GM12878 (cell line): ENCODE data around the gene ARHGAP30. TPM values are rescaled to one million over a fixed set of nuclear protein-coding genes. Genes with fewer than 3 reads are reported as not detected.

Source experiments
- CBX5 ChIP-seq: sonication (generic); IDR thresholded peaks from 2 replicates; pipeline ENCODE4 v1.6.1; 2016; ENCODE audit warnings: low read depth, moderate library complexity, mild to moderate bottlenecking, inconsistent platforms
- CREB1 ChIP-seq: IDR thresholded peaks from 2 replicates; pipeline ENCODE4 v1.6.1; 2012; ENCODE audit warnings: low read depth, mild to moderate bottlenecking, inconsistent platforms
- CREM ChIP-seq: IDR thresholded peaks from 2 replicates; pipeline ENCODE4 v1.6.1; 2014; ENCODE audit warnings: antibody characterized with exemption, low read depth
- E2F4 ChIP-seq: IDR thresholded peaks from 2 replicates; pipeline ENCODE4 v1.6.1; 2012; ENCODE audit warnings: low read depth, low read length, improper control_type of control experiment
- EGR1 ChIP-seq, 2 experiments: IDR thresholded peaks; 1 replicate in 1 of 2; 2 replicates in 1 of 2; pipeline ENCODE4 v1.6.1; 2011 to 2012; ENCODE audit warnings: low read depth in 2 of 2, low read length in 2 of 2, borderline replicate concordance in 1 of 2, mild to moderate bottlenecking in 1 of 2, moderate library complexity in 1 of 2
- IKZF1 ChIP-seq: fragments of 450-650 bp; conservative IDR thresholded peaks from 2 replicates; pipeline ENCODE4 v1.6.1; 2017; ENCODE audit warnings: antibody characterized with exemption, mild to moderate bottlenecking
- MAX ChIP-seq: IDR thresholded peaks from 2 replicates; pipeline ENCODE4 v1.6.1; 2012; ENCODE audit warnings: low read depth, low read length, improper control_type of control experiment
- MTA3 ChIP-seq: IDR thresholded peaks from 2 replicates; pipeline ENCODE4 v1.6.1; 2012; ENCODE audit warnings: low read length, inconsistent platforms, borderline replicate concordance
- MYC ChIP-seq: IDR thresholded peaks from 2 replicates; pipeline ENCODE4 v1.6.1; 2011; ENCODE audit warnings: mild to moderate bottlenecking, low read length, moderate library complexity, inconsistent platforms; ENCODE audit not compliant: insufficient read depth, insufficient replicate concordance, insufficient read length, severe bottlenecking
- NBN ChIP-seq: fragments of 450-650 bp; IDR thresholded peaks from 2 replicates; pipeline ENCODE4 v1.6.1; 2016
- NFYB ChIP-seq: IDR thresholded peaks from 2 replicates; pipeline ENCODE4 v1.6.1; 2011; ENCODE audit warnings: low read depth, mild to moderate bottlenecking, low read length, improper control_type of control experiment, moderate library complexity; ENCODE audit not compliant: insufficient read depth
- PAX8 ChIP-seq: fragments of 450-650 bp; IDR thresholded peaks from 2 replicates; pipeline ENCODE4 v1.6.1; 2017; ENCODE audit warnings: mild to moderate bottlenecking, moderate library complexity
- POLR2AphosphoS5 ChIP-seq: IDR thresholded peaks from 2 replicates; pipeline ENCODE4 v1.6.1; 2011; ENCODE audit warnings: mild to moderate bottlenecking, low read length, inconsistent platforms
- POU2F2 ChIP-seq: IDR thresholded peaks from 3 replicates; pipeline ENCODE4 v1.6.1; 2011; ENCODE audit warnings: low read depth, mild to moderate bottlenecking, low read length, borderline replicate concordance
- RELB ChIP-seq: fragments of 450-650 bp; IDR thresholded peaks from 2 replicates; pipeline ENCODE4 v1.6.1; 2017; ENCODE audit warnings: low read depth, mild to moderate bottlenecking, moderate library complexity
- SIN3A ChIP-seq: IDR thresholded peaks from 2 replicates; pipeline ENCODE4 v1.6.1; 2012; ENCODE audit warnings: low read depth, low read length, improper control_type of control experiment
- SMAD1 ChIP-seq: fragments of 450-650 bp; IDR thresholded peaks from 2 replicates; pipeline ENCODE4 v1.6.1; 2018; ENCODE audit warnings: mild to moderate bottlenecking, low read depth; ENCODE audit not compliant: partially characterized antibody
- SP1 ChIP-seq: IDR thresholded peaks from one replicate; pipeline ENCODE4 v1.6.1; 2011; ENCODE audit warnings: low read depth, low read length
- TCF12 ChIP-seq: IDR thresholded peaks from 2 replicates; pipeline ENCODE4 v1.6.1; 2011; ENCODE audit warnings: low read depth, mild to moderate bottlenecking, low read length
- TCF3 ChIP-seq: IDR thresholded peaks from 2 replicates; pipeline ENCODE4 v1.6.1; 2012; ENCODE audit warnings: low read depth, mild to moderate bottlenecking, low read length, borderline replicate concordance; ENCODE audit not compliant: insufficient read depth
- ZNF207 ChIP-seq: fragments of 450-650 bp; IDR thresholded peaks from 2 replicates; pipeline ENCODE4 v1.6.1; 2014; ENCODE audit warnings: antibody characterized with exemption, mild to moderate bottlenecking, borderline replicate concordance
- ZNF622 ChIP-seq: fragments of 450-650 bp; IDR thresholded peaks from 2 replicates; pipeline ENCODE4 v1.6.1; 2017; ENCODE audit warnings: mild to moderate bottlenecking, inconsistent platforms
- polyA plus RNA-seq, 11 experiments: library from polyadenylated mRNA; depleted of rRNA in 4 of 11; unstranded in 6 of 11; stranded (reverse) in 5 of 11; fragments of >200 nt; fragmentation: Nextera tagmentation in 4 of 11; fragmentation: Illumina TruSeq in 1 of 11; extraction: Ambion mirVana in 4 of 11; extraction: Trizol in 1 of 11; gene quantifications; 1 replicate in 1 of 11; 2 replicates in 10 of 11; pipeline versions ENCODE4 v1.2.1 to v1.2.3, GENCODE V29; 2011 to 2016; ENCODE audit warnings: inconsistent platforms in 2 of 11, missing spikeins in 2 of 11, low read depth in 1 of 11
- total RNA-seq, 4 experiments: library from RNA; depleted of rRNA in 3 of 4; stranded (reverse); fragments of >200 nt in 3 of 4; fragmentation: Illumina TruSeq in 1 of 4; extraction: Trizol in 1 of 4; gene quantifications; 2 replicates each; pipeline versions ENCODE4 v1.2.1 to v1.2.3, GENCODE V29; 2013 to 2021
- TF ChIP-seq, protein P1 (sequence below): fragments of 450-650 bp; IDR thresholded peaks from 2 replicates; pipeline ENCODE4 v1.6.1; 2017; ENCODE audit warnings: mild to moderate bottlenecking, moderate library complexity
- TF ChIP-seq, protein P2 (sequence below): IDR thresholded peaks from 2 replicates; pipeline ENCODE4 v1.6.1; 2012; ENCODE audit warnings: low read length, inconsistent platforms

Gene ARHGAP30
- total and polyA plus RNA-seq, 10 of the 15 experiments (the other 5 are each of a cell fraction or from before 2014, with no cell fraction given), result 12.9 to 143 (median 76.3) TPM

GRCh38 chr1:161096015-161096414 is 26.3 kb upstream of the ARHGAP30 start (continued):
- TF ChIP-seq MAX, result no peak
- peak; percentile 78 for TF ChIP-seq NBN
- TF ChIP-seq EGR1 (IDR thresholded peaks at IDR 0.05; ENCODE audit: borderline replicate concordance in 1 of 2, low read depth in 2 of 2, low read length in 2 of 2), result no peak
- TF ChIP-seq ZNF622, result no peak
- no peak for TF ChIP-seq NFYB
- TF ChIP-seq PAX8, result no peak
- no peak for TF ChIP-seq SMAD1
- no peak for TF ChIP-seq CREB1
- TF ChIP-seq CBX5, result no peak
- no peak for TF ChIP-seq MYC
- TF ChIP-seq POLR2AphosphoS5, result no peak
- 0 out of 2 replicates have a peak, but pooled peaks have one; percentile 23 for TF ChIP-seq TCF3
- TF ChIP-seq SIN3A, result no peak
- TF ChIP-seq POU2F2, result peak; percentile 60; the same call in 1 of the 3 replicates
- no peak for TF ChIP-seq CREM
- TF ChIP-seq, protein P1, sequence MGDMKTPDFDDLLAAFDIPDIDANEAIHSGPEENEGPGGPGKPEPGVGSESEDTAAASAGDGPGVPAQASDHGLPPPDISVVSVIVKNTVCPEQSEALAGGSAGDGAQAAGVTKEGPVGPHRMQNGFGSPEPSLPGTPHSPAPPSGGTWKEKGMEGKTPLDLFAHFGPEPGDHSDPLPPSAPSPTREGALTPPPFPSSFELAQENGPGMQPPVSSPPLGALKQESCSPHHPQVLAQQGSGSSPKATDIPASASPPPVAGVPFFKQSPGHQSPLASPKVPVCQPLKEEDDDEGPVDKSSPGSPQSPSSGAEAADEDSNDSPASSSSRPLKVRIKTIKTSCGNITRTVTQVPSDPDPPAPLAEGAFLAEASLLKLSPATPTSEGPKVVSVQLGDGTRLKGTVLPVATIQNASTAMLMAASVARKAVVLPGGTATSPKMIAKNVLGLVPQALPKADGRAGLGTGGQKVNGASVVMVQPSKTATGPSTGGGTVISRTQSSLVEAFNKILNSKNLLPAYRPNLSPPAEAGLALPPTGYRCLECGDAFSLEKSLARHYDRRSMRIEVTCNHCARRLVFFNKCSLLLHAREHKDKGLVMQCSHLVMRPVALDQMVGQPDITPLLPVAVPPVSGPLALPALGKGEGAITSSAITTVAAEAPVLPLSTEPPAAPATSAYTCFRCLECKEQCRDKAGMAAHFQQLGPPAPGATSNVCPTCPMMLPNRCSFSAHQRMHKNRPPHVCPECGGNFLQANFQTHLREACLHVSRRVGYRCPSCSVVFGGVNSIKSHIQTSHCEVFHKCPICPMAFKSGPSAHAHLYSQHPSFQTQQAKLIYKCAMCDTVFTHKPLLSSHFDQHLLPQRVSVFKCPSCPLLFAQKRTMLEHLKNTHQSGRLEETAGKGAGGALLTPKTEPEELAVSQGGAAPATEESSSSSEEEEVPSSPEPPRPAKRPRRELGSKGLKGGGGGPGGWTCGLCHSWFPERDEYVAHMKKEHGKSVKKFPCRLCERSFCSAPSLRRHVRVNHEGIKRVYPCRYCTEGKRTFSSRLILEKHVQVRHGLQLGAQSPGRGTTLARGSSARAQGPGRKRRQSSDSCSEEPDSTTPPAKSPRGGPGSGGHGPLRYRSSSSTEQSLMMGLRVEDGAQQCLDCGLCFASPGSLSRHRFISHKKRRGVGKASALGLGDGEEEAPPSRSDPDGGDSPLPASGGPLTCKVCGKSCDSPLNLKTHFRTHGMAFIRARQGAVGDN, result no peak
- peak; percentile 46; the same call in 1 of the 2 replicates for TF ChIP-seq MTA3
- no peak for TF ChIP-seq E2F4
- TF ChIP-seq RELB, result peak; percentile 83; the same call in 1 of the 2 replicates
- TF ChIP-seq IKZF1, result peak; percentile 92
- no peak for TF ChIP-seq ZNF207
- peak; percentile 11 for TF ChIP-seq SP1
- peak; percentile 65; the same call in 1 of the 2 replicates for TF ChIP-seq TCF12
- TF ChIP-seq, protein P2, sequence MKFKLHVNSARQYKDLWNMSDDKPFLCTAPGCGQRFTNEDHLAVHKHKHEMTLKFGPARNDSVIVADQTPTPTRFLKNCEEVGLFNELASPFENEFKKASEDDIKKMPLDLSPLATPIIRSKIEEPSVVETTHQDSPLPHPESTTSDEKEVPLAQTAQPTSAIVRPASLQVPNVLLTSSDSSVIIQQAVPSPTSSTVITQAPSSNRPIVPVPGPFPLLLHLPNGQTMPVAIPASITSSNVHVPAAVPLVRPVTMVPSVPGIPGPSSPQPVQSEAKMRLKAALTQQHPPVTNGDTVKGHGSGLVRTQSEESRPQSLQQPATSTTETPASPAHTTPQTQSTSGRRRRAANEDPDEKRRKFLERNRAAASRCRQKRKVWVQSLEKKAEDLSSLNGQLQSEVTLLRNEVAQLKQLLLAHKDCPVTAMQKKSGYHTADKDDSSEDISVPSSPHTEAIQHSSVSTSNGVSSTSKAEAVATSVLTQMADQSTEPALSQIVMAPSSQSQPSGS, result no peak
